SH-SY5Y (cell line): ENCODE measurements around the gene SS18.

Experiments
- GATA2 ChIP-seq: IDR thresholded peaks from 2 replicates; pipeline ENCODE4 v1.6.1; 2011; ENCODE audit warnings: mild to moderate bottlenecking, low read depth, low read length
- GATA3 ChIP-seq: IDR thresholded peaks from 2 replicates; pipeline ENCODE4 v1.6.1; 2011; ENCODE audit warnings: low read depth, mild to moderate bottlenecking, low read length, moderate library complexity

- TF ChIP-seq GATA3 = no peak
- TF ChIP-seq GATA2 = no peak
Measured at GRCh38 chr18:25990473-25990872, 99.9 kb downstream of the SS18 start.
